Sigmoid colon (tissue), 7 donors: ENCODE measurements around the gene GDA. TPM values are rescaled to one million over a fixed set of nuclear protein-coding genes. Genes with fewer than 3 reads are reported as not detected.

ENCODE experiments used
- DNase-seq: peaks from one replicate; pipeline ENCODE4 v3.0.0-alpha.2; 2019
- H3K27ac ChIP-seq, 4 donors: fragments of 200-600 bp; sonication (generic); one replicate each; pipeline ENCODE4 v1.5.1; 2016 to 2019; ENCODE audit warnings: mild to moderate bottlenecking in 1 of 4
- H3K27me3 ChIP-seq, 3 donors: fragments of 200-600 bp; sonication (generic); one replicate each; pipeline ENCODE4 v1.5.1; 2019; ENCODE audit warnings: mild to moderate bottlenecking in 1 of 3
- H3K36me3 ChIP-seq, 4 donors: fragments of 200-600 bp; sonication (generic); one replicate each; pipeline ENCODE4 v1.5.1; 2016 to 2019
- H3K4me1 ChIP-seq, 4 donors: fragments of 200-600 bp; sonication (generic); one replicate each; pipeline ENCODE4 v1.5.1; 2017 to 2019
- H3K4me3 ChIP-seq, 4 donors: fragments of 200-600 bp; sonication (generic); one replicate each; pipeline ENCODE4 v1.5.1; 2017 to 2019; ENCODE audit warnings: mild to moderate bottlenecking in 2 of 4, moderate library complexity in 1 of 4
- H3K9me3 ChIP-seq, 4 donors: fragments of 200-600 bp in 3 of 4; sonication (generic) in 3 of 4; one replicate each; pipeline versions ENCODE4 v1.5.1 to v1.6.1; 2013 to 2019
- EP300 ChIP-seq, 4 donors: sonication (generic); formaldehyde crosslinking; IDR thresholded peaks; one replicate each; pipeline ENCODE4 v1.6.1; 2017; ENCODE audit warnings: antibody characterized with exemption in 4 of 4
- POLR2A ChIP-seq, 2 donors: fragments of 450-650 bp; IDR thresholded peaks; one replicate each; pipeline ENCODE4 v1.6.1; 2016; ENCODE audit warnings: antibody characterized with exemption in 2 of 2, mild to moderate bottlenecking in 2 of 2, moderate library complexity in 2 of 2
- POLR2AphosphoS5 ChIP-seq, 4 donors: sonication (generic); formaldehyde crosslinking; IDR thresholded peaks; one replicate each; pipeline ENCODE4 v1.6.1; 2017; ENCODE audit warnings: antibody characterized with exemption in 4 of 4
- WGBS, 2 donors: extraction: QIAGEN DNeasy Blood & Tissue Kit; methylation state at CpG; one replicate each; pipeline ENCODE4 v1.1.7; 2013; 5-methylcytosine and 5-hydroxymethylcytosine counted together
- intact Hi-C: fragments of 100-400 bp; cut with DNase I; formaldehyde crosslinking; loops from one replicate; pipeline ENCODE4 v1.15.1; 2023
- polyA plus RNA-seq, 3 donors: library from polyadenylated mRNA; stranded (reverse); fragments of 200-250 nt; gene quantifications; one replicate each; pipeline ENCODE4 v1.2.3, GENCODE V29; 2013
- total RNA-seq, 4 donors: library from RNA; depleted of rRNA; stranded (reverse); fragments of >200 nt; gene quantifications; one replicate each; pipeline ENCODE4 v1.1.0, GENCODE V29; 2016
- TF ChIP-seq, protein P1 (sequence below), 4 experiments: fragments of 450-650 bp in 3 of 4; fragments of 200-600 bp in 1 of 4; IDR thresholded peaks; one replicate each; pipeline ENCODE4 v1.5.1; 2016 to 2019; ENCODE audit warnings: antibody characterized with exemption in 4 of 4, mild to moderate bottlenecking in 3 of 4, moderate library complexity in 2 of 4
- donor health status: healthy with polysubstance abuse.
- donor health status: Bipolar disorder and iron deficiency.
- donor health status: healthy.

The GDA gene
- total and polyA plus RNA-seq, 7 donors = under 0.01 to 63.1 (median 16.0) TPM; not detected in 2

DNA sequence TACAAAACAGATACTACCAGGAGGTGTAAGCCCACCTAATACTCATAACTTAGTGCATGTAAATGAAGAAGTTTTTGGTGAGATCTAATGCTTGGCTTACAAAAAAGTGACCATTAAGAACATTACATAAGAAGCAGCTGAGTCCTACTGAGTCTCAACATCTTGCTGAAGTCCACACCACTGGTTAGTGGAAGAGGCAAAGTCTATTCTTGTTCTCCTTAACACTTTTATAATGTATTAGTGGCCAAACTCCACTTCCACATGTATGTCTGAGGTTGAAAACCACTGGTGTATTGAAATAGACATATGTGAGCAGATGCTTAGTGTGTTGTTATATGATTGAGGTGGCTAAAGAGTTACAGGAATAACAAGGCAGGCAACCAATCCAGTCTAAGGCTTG is 18.9 kb upstream of the GDA start:
- intact Hi-C loops = no loop called here
- no peak overlapping the region for H3K4me3 ChIP-seq
- H3K27me3 ChIP-seq = no peaks in the 10 kb centered on the region
- DNase-seq = no peak
- no peaks in the 10 kb centered on the region for H3K36me3 ChIP-seq
- no peak for TF ChIP-seq POLR2A (IDR thresholded peaks at IDR 0.05)
- TF ChIP-seq EP300 (IDR thresholded peaks at IDR 0.05) = no peak
- TF ChIP-seq POLR2AphosphoS5 (IDR thresholded peaks at IDR 0.05) = no peak
- TF ChIP-seq, protein P1, sequence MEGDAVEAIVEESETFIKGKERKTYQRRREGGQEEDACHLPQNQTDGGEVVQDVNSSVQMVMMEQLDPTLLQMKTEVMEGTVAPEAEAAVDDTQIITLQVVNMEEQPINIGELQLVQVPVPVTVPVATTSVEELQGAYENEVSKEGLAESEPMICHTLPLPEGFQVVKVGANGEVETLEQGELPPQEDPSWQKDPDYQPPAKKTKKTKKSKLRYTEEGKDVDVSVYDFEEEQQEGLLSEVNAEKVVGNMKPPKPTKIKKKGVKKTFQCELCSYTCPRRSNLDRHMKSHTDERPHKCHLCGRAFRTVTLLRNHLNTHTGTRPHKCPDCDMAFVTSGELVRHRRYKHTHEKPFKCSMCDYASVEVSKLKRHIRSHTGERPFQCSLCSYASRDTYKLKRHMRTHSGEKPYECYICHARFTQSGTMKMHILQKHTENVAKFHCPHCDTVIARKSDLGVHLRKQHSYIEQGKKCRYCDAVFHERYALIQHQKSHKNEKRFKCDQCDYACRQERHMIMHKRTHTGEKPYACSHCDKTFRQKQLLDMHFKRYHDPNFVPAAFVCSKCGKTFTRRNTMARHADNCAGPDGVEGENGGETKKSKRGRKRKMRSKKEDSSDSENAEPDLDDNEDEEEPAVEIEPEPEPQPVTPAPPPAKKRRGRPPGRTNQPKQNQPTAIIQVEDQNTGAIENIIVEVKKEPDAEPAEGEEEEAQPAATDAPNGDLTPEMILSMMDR (IDR thresholded peaks at IDR 0.05) = no peak
- no peaks in the 10 kb centered on the region for H3K9me3 ChIP-seq
- H3K27ac ChIP-seq = no peak overlapping the region
- H3K4me1 ChIP-seq = no peaks in the 10 kb centered on the region

DNA sequence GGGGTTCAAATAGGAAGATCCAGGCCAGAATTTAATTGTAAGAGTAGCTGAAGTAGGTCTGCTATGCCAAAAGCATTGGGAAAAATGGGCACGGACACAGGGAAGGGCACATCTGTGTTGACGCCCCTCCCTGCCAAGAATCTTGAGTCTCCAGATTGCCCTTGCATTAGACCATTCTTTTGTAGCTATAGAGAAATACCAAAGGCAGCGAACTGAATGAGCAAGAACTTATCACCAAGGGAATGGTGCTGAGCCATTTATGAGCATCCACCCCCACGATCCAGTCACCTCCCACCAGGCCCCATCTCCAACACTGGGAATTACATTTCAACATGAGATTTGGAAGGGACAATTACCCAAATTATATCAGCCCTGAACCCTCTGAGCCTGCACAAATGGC is 18.0 kb upstream of the GDA start:
- Histone ChIP-seq H3K36me3 (no peaks in the 10 kb centered on the region), H3K9me3 (no peaks in the 10 kb centered on the region), H3K27me3 (no peaks in the 10 kb centered on the region), H3K4me1 (no peaks in the 10 kb centered on the region), H3K27ac (no peak overlapping the region), H3K4me3 (no peak overlapping the region)
- DNase-seq = no peak
- intact Hi-C loops = no loop called here
- TF ChIP-seq POLR2AphosphoS5 (IDR thresholded peaks at IDR 0.05) = no peak
- TF ChIP-seq, protein P1 (IDR thresholded peaks at IDR 0.05) = no peak
- no peak for TF ChIP-seq EP300 (IDR thresholded peaks at IDR 0.05)
- no peak for TF ChIP-seq POLR2A (IDR thresholded peaks at IDR 0.05)
- WGBS, 2 donors = 92 to 93% methylated on average over 4 of the region's 4 CpGs

DNA sequence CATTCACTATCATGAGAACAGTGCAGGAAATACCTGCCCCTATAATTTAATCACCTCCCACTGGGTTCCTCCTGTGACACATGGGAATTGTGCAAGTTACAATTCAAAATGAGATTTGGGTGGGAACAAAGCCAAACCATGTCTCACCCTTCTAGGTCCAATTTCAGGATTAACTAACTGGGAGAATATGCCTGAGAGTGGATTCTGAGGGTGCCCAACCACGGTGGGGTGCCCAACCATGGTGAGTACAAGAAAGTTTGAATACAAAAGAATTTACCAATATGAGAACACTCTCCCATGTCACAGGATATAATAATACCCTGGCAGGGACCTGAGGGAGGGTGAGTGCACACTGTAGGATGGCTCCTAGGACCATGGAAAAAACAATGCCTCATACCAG is 17.2 kb upstream of the GDA start:
- Histone ChIP-seq H3K4me1 (no peaks in the 10 kb centered on the region), H3K9me3 (no peaks in the 10 kb centered on the region), H3K4me3 (no peak overlapping the region), H3K27ac (no peak overlapping the region), H3K36me3 (no peaks in the 10 kb centered on the region), H3K27me3 (no peaks in the 10 kb centered on the region)
- 78 to 94% methylated on average over 1 of the region's 1 CpG for WGBS, 2 donors
- no peak for DNase-seq
- intact Hi-C loops = no loop called here
- TF ChIP-seq POLR2AphosphoS5 (IDR thresholded peaks at IDR 0.05) (no peak), EP300 (IDR thresholded peaks at IDR 0.05) (no peak), POLR2A (IDR thresholded peaks at IDR 0.05) (no peak)
- TF ChIP-seq, protein P1 (IDR thresholded peaks at IDR 0.05) = no peak

DNA sequence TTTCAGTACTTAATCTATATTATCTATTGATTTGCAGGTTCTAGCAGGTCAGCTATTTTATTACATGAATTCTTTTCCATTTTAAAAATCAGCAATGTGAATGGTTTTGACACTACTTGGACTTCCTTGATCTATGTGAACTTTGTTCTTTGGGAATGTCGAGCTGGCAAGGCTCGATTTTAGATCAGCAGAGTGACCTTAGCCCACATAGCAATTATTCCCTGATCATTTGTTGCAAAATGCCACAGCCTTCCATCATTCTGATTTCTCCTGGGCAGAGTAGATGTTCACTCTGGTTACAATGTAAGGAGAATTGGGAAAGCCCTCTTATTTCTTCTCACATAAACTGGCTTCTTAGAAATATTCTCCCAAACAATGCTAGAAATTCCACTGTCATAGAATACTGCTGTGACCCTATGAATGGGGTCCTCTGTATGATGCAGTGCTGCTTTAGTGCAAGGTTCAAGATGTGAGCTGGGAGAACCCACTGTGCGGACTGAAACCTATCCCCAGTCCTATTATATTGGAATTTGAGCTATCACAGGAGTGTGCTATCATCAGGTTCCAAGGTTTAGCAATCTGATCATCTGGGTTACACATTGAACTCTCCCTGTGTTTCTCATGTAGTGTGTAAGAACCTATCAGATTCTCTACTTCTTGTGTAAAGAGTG is 15.7 kb upstream of the GDA start:
- TF ChIP-seq POLR2AphosphoS5 (IDR thresholded peaks at IDR 0.05) (no peak), EP300 (IDR thresholded peaks at IDR 0.05) (no peak), POLR2A (IDR thresholded peaks at IDR 0.05) (no peak)
- TF ChIP-seq, protein P1 (IDR thresholded peaks at IDR 0.05) = no peak
- Histone ChIP-seq H3K4me1 (no peaks in the 10 kb centered on the region), H3K4me3 (no peak overlapping the region), H3K9me3 (no peaks in the 10 kb centered on the region), H3K36me3 (no peaks in the 10 kb centered on the region), H3K27me3 (no peaks in the 10 kb centered on the region), H3K27ac (no peak overlapping the region)
- DNase-seq = no peak
- WGBS, 2 donors = 39 to 74% methylated on average over 3 of the region's 3 CpGs
- intact Hi-C loops = no loop called here

DNA sequence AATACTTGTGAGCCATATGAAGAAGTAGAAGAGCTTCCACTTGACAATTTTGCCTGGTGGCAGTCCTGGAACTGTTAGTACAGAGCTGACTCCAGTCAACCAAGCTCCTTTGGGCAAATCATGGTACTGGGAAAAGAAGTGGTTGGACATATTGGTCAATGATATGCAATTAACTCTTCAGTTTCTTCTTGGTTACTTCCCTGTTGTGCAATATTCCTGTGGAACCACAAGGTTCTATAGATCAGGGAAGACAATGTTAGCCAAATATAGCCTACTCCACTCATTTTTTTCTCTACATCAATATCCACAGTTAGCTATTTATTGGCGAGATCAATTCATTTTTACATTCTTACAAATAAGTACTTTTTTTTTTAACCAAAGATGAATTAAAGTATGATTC is 14.4 kb upstream of the GDA start:
- TF ChIP-seq POLR2AphosphoS5 (IDR thresholded peaks at IDR 0.05) (no peak), EP300 (IDR thresholded peaks at IDR 0.05) (no peak), POLR2A (IDR thresholded peaks at IDR 0.05) (no peak)
- TF ChIP-seq, protein P1 (IDR thresholded peaks at IDR 0.05) = no peak
- intact Hi-C loops = no loop called here
- H3K27me3 ChIP-seq = no peaks in the 10 kb centered on the region
- WGBS, 2 donors = 94 to 97% methylated on average over 1 of the region's 1 CpG
- H3K36me3 ChIP-seq = no peaks in the 10 kb centered on the region
- no peaks in the 10 kb centered on the region for H3K4me1 ChIP-seq
- no peaks in the 10 kb centered on the region for H3K9me3 ChIP-seq
- DNase-seq = no peak
- H3K4me3 ChIP-seq = no peak overlapping the region
- no peak overlapping the region for H3K27ac ChIP-seq
